HG03139 (cell line): ENCODE results near the gene NUP214.
"Not testable (repeated sequence)": the region's sequence is repeated elsewhere in the genome, so short reads cannot be mapped to it uniquely, and the experiment has no call there.

Experiments used
- ATAC-seq: cut with Tn5 transposase; IDR thresholded peaks from one replicate; pipeline ENCODE4 v1.9.1; 2021; ENCODE audit not compliant: unreplicated experiment

Gene NUP214

DNA sequence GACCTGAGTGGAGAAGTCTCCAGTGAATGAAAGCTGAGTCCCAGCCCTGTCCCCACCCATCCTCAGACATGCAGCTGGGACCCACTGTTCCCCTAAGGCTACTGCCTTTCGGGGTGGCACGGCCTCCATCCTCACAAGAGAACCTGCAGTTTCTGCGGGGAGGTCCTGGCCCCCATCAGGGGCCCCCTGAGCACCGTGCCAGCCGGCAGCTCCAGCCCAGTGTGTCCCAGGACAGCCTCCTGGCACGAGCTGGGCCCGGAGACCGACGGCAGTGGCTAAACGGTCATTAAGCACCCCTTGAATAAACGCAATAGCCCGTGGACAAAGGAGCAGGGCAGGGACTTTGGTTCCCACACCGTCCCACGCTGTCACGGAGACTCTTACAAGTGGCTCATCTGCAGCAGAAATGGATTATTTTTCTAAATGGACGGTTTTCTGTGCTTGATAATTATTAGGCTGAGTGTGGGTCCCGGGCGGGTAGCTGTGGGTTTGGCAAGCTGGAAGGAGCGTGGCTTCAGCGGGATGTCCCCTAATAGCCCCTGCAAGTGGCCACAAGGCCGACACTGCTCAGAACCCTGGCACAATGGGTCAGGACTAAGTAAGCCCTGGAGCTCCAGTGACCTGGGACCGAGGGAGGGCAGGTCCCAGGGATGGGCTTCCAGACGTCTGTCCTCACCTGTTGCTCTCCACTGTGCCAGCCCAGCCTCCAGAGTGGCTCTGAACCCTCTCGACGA is 133.5 kb downstream of the NUP214 start:
- ATAC-seq, result no peak

DNA sequence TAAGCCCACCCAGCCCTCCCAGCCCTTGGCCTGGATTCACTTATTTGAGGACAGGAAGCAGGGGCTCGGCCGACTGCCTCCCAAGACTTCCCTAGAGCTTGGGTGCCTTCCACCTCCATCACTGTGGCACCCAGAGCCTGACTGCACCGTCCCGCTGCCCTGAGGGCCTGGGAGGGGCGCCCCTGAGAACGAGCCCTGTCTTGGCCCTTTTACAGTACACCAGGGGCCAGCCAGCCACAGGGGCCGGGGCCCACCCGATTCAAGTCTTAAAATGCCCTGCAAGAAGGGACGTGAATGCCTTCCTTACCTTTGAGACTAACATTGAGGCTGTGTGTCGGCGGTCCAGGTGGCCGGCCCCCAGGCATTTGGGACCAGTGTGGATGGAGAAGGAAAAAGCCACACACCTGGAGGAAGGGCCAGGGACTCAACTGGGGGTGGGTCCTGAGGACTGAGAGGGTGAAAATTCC is 134.1 kb downstream of the NUP214 start:
- ATAC-seq, result no peak

DNA sequence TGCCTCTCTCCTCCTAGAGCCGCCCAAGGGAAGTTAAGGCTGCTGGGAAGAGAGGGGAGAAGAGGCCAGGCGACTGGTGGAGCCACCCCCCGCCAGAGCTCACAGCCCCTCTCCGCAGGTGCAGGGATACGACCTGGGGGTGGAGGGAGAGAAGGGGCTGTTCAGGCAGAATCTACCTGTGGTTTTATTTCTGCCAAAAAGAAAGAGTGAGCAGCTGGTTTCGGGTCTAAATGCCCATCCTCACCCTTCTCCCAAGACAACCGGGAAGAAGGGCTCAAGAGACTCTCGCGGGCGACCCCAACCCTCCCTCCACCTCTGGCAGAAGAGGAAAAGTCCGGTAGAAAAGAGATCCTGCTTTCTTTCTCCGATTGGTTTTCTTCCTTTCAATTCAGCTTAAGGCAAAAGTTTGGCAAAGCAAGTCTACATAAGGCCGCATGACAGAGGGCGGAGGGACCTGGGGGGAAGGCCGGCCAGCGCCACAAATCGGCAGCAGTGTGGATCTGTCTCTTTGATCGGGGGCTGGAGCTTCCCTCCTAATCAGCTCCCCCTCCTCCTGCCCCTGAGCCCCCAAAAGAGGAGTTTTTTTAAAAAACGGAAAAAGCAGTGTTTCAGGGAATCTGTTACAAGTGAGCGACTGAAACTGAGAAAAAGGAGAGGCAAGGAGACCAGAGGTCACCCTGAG is 134.7 kb downstream of the NUP214 start:
- no peak for ATAC-seq

DNA sequence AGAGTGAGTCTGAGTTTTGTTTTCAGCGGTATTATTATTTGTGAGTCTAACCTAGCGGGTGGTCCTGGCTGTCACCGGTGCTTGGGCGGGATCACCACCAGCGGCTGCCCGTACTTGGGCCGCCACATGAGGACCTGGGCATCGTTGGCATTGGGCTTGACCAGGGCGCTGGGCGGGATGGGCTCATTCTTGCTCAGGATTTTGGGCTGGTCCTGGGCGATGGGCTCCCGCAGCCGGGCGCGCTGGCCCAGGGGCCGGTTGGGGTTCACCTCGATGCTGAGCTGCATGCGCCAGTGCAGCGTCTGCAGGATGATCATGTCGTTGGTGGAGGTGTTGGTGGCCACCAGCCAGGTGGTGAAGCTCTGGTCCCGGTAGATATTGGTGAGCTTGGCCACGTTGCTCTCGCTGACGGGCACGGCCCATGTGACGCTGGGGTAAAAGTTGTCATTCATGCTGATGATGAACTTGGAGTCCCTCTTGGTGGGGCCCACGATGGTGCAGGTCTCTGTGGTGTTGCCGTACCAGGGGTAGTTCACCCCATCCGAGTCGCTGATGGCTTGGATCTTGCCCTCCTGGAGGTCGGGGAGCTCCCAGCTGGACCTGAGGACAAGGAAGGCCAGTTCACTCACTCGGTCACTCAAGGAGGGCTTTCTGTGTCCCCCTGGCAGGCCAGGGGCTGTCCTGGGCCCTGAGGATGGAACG is 135.5 kb downstream of the NUP214 start:
- no peak for ATAC-seq

DNA sequence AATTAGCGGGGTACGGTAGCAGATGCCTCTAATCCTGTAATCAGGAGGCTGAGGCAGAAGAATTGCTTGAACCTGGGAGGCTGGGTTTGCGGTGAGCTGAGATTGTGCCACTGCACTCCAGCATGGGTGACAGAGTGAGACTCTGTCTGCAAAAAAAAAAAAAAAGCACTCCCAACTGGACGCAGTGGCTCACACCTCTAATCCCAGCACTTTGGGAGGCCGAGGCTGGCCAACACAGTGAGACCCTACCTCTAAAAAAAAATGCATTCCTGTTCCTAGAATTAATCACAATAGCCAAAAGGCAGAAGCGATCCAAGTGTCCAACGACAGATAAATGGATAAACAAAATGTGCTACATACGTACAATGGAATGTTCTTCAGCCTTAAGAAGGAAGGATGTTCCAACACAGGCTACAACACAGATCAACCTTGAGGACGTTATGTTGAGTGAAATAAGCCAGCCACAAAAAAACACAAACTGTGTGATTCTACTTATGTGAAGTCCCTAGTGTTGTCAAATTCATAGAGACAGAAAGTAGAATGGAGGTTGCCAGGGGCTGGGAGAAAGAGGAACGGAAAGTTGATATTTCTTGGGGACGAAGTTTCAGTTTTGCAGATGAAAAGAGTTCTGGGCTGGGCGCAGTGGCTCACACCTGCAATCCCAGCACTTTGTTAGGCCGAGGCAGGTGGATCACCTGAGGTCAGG is 137.1 kb downstream of the NUP214 start:
- peak; percentile 42 for ATAC-seq

DNA sequence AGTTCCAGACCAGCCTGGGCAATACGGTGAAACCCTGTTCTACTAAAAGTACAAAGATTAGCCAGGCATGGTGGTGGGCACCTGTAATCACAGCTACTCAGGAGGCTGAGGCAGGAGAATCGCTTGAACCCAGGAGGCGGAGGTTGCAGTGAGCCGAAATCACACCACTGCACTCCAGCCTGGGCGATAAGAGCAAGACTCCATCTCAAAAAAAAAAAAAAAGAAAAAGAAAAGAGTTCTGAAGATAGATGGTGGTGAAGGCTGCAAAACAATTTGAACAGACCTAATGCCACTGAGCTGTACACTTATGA is 137.6 kb downstream of the NUP214 start:
- ATAC-seq, result not testable (repeated sequence)

DNA sequence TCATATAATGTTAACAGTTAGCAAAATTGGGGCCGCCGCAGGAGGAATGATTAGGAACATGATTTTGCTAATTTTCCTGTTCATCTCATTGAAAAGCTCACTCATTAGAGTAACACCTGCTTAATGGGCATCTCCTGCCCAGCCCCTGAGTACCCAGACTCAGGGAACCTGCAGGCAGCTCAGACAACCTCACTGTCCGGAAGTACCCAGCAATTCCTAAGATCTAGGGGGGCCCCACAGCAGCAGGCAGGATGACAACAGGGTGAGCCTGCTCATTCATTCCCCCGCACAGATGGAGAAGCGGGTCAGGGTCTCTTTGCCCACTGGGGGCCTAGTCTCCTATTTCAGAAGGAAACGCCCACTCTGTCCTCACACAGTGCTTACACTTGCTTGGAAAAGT is 138.3 kb downstream of the NUP214 start:
- no peak for ATAC-seq

DNA sequence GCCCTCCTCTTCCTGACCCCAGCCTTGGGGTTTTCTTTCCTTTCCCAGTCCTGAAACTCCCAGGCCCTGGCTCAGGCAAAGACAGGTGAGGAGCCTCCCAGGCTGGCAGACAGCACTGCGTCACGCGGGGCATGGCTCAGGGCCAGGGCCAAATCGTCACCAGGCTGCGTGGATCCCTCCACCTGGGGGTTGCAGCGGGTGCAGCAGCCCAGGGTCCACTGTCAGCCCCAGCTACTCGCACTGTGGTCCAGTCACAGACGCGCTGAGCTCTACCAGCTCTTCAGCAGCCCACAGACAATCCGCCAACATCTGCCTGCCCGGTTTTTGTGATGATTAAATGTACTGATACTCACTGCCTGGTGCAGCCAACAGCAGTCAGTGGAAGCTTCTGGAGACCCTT is 138.8 kb downstream of the NUP214 start:
- no peak for ATAC-seq

DNA sequence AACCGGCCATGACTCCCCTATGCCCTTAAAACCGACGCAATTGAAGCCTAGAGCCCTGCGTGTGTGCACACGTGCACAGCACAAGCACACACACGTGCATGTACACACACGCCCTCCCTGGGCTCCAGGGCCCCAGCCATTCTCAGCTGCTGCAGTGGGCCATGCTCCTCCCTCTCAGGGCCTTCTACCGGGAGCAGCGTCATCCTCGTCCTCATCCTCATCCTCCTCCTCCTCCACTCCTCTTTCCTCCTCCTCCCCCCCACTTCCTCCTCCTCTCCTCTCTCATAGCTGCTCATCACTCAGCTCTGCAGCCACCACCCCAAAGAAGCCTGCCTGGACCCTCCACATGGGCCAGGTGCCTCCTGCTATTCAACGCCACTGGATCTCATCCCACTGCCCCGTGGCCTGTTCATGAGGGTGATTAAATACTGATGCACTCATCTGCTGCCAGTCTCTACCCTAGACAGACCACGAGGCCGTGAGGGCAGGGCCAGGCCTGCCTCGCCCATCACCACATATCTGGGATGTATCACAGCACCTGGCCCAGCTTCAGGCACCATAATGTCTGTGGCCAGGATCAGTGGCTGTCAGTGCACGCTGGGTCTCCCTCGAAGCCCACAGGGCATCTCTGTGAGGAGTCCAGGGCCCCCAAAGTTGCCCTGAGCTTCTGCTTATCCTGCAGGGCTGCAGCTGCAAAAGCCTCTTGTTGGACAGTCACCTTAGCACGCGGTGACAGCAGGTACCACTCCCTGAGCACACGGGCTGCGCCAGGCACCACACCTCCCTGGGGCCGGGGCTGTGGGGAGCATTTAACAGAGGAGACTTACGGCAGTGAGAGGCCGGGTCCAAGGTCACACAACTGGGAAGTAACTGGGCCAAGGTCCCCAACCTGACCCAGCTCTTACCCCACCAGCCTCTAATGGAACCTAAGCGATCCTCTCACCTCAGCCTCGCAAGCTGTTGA is 141.2 kb downstream of the NUP214 start:
- no peak for ATAC-seq

DNA sequence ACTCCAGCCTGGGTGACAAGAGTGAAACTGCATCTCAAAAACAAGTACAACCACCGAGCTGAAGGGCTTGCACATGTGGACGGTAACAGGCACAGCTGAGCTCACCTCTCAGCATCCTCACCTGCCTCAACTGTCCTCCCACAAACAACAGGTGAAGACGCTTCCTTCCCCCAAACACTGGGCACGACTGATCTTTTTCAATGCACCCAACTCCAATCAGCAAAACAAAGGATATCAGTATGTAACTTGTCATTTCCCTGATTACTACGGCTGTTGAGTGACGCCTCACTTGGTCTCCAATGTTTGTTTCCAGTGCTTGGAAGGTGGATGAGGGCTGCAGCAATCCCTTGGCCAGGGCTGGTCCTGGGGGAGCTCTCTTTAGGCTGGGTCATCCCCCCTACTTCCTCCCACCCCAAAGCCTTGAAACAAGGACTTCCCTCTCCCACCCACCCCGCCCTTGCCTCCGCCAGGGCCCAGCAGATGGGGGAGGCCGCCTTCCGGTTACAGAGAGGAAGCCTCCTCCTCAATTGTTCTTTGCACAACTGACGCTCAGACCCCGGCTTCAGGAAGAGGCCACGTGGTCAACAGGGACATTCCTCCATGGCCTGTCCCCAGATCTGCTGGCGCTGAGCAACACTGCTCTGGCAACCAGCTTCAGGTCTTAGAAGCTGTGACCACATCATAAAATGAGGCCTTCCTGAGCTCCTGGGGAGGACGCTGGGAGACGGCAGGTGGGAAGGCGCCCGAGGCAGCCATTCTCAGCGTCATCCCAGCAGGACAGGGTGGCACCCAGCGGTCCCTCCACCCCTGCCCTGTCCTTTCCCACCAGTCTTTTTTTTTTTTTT is 145.0 kb downstream of the NUP214 start:
- ATAC-seq, result no peak

DNA sequence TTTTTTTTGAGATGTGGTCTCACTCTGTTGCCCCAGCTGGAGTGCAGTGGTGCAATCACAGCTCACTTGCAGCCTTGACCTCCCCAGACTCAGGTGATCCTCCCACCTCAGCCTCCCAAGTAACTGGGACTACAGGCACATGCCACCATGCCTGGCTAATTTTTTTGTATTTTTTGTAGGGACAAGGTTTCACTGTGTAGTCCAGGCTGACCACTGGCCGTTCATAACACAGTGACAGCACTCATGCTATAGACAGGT is 145.6 kb downstream of the NUP214 start:
- ATAC-seq, result not testable (repeated sequence)

DNA sequence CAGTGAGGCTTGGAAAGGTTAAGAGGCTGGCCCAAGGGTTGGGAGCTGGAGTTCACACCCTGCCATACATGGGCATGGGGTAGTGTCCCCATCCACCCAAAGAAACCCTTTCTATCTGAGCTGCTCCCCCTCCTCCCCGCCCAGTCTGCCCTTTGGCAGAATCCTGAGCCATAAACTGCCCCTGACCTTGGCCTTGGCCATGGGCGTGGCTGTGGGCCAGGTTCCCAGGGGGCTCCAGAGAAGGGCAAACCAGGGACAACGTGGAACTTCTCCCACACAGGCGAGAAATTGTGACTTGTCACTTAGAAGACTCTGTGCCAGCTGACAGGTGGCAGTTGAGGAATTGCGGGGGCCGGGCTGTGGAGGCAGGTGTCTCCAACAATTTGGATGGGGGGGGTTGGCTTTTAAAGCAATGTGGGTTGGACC is 146.1 kb downstream of the NUP214 start:
- ATAC-seq, result no peak

DNA sequence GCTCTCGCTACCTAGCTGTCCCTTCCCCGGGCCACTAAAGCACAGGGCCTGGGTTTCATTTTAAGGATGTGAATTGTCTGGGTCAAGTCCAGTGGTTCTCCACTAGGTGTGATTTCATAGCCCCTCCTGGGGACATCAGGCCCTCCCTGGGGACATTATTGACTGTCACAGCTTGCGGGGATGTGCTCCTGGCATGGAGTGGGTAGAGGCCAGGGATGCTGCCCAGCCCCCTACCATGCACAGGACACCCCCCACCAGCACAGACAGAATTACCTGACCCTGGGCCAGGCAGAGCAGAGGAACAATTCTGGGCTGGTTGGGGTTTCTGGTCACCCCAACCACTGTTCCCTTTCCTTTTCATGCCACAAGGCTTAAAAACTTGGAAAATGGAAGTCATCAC is 146.8 kb downstream of the NUP214 start:
- ATAC-seq, result no peak

DNA sequence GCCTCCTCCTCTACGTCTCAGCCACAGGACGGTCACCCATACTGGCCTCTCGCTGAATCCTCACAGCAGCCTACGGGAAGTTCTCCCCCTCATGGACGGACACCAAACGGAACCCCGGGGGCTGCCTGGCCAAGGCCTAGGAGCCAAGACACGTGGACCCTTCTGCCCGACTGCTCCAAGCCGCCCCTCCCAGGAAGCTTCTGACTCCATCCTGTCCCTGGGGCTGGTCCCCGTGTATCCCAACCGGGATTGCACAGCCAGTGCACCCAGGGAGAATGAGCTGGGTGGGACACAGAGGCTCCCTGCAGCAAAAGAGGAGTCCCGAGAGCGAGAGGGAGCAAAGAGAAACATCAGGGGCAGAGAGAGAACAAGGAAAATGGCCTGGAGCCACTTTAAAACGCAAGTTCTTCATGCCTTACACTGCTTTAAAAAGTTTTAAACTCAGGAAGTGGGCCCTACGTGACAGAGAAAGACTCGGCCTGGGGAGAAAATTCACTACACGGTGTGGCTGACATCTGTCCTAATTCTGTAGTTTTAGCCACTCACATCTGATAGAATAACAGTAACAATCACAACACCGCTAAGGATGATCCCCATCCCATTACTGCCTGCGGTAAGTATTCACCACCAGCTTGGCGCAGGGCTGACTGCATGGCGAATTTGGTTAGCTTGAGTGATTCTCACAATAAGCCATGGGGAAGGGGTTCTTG is 147.9 kb downstream of the NUP214 start:
- no peak for ATAC-seq

DNA sequence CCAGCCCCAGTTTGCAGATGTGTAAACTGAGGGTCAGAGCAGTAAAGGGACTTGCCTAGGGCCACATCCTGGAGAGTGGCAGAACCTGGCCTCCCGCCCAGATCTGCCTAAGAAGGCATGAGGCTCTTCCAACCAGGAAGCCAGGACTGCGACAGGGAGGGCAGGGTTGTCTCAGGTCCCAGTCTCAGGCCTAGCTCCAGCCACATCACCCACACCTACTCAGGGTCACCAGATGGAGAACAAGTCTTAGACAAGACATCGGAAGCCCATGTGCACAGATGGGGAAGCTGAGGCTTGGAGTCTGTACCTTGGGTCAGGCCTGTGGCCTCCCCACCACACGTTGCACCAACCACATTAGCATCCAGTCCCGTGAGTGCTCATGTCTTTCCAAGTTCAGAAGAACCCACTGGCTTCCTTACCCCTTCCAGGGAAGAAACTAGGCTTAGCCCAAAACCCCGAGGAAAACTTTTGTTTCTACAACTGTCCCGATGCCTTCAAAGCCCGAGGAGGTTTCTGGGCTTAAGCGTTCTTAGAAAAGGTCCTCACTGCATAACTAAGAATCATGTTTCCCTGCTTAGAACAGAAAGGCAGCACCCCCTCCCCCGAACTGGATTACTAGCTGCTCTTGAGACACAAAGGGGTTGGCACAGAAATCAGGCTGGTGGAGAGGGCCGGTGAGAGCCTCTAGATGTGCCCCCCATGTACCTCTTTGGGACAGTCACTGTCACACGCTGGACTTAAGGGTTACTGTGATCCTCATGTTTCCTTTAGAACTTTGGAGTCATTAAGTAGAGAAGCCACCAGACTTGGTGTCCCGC is 148.7 kb downstream of the NUP214 start:
- no peak for ATAC-seq

DNA sequence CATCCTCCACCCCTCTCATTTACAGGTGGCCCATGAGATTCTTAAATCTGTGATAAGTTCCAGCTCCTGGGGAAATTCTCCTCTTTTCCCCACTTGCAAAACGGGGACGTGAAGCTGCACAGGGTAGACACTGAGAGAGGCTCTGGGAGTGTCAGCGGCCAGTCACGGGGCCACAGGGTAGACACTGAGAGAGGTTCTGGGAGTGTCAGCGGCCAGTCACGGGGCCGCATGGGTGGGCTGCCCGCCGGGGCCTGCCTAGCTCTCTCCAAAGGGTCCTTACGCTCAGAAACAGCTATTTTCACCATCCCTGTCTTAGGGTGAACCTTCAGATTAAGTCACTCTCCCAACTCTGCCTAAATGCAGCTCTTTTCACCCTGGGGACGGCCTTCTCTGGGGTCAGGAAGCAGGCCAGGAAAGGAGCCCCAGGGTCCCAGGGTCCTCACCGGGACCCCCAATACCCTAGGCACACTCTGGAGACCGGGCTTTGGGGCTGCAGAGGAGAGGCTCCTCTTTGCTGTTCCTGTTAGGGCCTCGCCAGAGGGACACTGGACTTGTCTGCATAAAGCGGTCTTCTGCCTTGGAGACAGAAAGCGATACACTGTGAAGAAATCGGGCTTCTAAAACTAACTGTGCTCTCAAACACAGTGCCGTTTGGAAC is 149.4 kb downstream of the NUP214 start:
- ATAC-seq, result no peak

DNA sequence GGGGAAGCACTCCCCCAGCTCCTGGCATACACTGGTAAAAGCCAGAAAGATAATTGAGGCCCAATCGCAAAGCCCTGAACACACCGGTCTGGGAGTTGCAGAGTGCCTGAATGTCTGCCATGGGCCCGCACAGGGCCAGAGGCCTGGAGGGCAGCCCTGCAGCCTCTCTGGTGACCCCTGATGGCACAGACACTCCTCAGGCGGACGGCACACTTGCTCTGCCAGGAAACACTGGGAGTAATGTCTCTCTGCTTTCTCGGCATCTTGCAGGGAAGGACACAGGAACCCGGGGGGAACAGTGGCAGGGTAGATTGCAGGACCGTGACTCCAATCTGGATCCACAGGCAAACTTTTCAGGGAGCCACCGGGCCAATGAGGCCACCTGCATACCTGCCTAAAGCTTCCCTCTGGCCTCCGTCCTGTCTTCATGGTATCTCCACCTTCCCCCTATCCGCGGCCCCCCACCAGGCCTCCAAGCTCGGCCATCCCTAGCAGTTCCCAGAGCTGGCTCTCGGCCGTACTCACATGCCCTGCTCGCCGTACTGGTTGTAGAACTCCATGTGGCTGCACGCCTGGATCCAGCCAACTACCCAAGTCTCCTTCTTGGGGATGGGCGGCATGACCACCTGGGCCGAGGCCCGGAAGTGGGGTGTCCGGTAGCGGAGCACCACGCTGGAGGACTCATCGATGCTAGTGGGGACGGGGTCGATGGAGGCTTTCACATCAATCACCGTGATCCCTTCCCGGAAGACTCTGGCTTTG is 150.1 kb downstream of the NUP214 start:
- no peak for ATAC-seq
